ENCODE results near the gene AKNA.

DNA sequence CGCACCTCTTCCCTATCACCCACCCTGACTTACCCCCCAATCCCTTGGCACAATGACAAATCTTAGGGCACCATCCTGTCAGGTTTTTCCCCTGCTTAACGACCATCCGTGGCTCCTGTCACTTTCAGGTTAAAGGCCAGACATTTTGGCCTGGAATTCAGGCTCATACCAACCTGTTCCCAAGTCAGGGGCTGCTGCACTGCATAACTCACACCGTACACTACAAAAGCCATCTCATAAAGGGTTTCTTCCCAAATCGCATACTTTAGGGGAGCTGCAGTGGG is 7.5 kb upstream of the AKNA start:
- TF ChIP-seq, protein P1, sequence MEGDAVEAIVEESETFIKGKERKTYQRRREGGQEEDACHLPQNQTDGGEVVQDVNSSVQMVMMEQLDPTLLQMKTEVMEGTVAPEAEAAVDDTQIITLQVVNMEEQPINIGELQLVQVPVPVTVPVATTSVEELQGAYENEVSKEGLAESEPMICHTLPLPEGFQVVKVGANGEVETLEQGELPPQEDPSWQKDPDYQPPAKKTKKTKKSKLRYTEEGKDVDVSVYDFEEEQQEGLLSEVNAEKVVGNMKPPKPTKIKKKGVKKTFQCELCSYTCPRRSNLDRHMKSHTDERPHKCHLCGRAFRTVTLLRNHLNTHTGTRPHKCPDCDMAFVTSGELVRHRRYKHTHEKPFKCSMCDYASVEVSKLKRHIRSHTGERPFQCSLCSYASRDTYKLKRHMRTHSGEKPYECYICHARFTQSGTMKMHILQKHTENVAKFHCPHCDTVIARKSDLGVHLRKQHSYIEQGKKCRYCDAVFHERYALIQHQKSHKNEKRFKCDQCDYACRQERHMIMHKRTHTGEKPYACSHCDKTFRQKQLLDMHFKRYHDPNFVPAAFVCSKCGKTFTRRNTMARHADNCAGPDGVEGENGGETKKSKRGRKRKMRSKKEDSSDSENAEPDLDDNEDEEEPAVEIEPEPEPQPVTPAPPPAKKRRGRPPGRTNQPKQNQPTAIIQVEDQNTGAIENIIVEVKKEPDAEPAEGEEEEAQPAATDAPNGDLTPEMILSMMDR (IDR thresholded peaks at IDR 0.05 in 2 of 3, conservative IDR thresholded peaks at IDR 0.05 in 1 of 3; ENCODE audit: borderline replicate concordance in 1 of 3, insufficient read depth in 1 of 3, low read depth in 2 of 3, low read length in 2 of 3) = no peak
- no peak for TF ChIP-seq POLR2A (IDR thresholded peaks at IDR 0.05; ENCODE audit: borderline replicate concordance, extremely low read depth, insufficient read depth, insufficient read length)
- no peak for TF ChIP-seq YY1 (IDR thresholded peaks at IDR 0.05; ENCODE audit: extremely low read depth, insufficient replicate concordance, low read depth, low read length)
- TF ChIP-seq EZH2 (IDR thresholded peaks at IDR 0.05) = no peak
- no peak for TF ChIP-seq ZNF274 (IDR thresholded peaks at IDR 0.05; ENCODE audit: low read depth, low read length)
- TF ChIP-seq POLR2AphosphoS5 (IDR thresholded peaks at IDR 0.05; ENCODE audit: low read depth, low read length) = no peak
